ENCODE data around the gene ARMC12. TPM values are rescaled to one million over a fixed set of nuclear protein-coding genes. Genes with fewer than 3 reads are reported as not detected.

ARMC12 gene
- total RNA-seq, 2 donors from 2014 or later: 0.57 to 0.93 TPM

DNA sequence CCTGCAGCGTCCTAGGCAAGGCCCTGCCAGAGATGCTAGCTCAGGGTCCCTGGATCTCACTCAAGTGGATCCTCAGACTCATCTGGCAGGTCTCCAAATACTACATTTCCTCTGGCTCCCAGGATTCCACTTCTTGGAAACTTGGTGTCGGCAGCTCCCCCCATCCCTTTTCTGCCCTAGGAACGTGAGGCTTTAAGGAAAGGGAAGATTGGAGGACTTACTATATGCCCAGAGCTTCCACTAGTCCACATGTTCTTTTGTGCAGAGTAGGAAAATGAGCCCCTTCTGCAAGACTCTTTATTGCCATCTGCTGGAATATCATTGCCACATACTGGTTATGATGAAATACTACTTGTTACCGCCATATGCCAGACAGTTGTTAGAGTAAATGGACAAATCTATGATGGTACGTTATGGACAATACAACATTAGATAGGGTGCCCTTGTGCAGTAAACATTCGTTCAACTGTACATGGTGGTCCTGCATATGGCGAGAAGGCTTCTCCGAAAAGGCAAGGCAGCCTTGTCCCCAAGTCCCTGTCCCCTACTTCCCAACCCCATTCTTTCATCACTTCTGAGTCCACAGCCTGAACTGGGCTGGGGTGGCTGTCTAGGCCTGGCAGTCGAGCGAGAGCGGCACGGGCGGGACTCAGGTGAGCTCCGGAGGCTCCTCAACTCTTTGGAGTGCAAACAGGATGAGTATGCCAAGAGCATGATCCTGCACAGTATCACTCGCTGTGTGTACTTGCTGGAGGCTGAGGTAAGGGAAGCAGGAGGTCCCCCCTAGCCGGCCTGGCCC lies 780 bp downstream of the ARMC12 start:
- Mint-ChIP-seq H3K27ac (no peak overlapping the region), H3K9me3 (no peaks in the 10 kb centered on the region), H3K36me3 (ENCODE audit: low read depth) (no peaks in the 10 kb centered on the region), H3K4me1 (peaks cover 27% of the 10 kb centered on the region), H3K27me3 (ENCODE audit: insufficient read depth) (peaks cover 5% of the 10 kb centered on the region), H3K4me3 (no peak overlapping the region)
- Histone ChIP-seq H3K27ac (ENCODE audit: low read depth, low read length) (no peak overlapping the region), H3K27me3 (ENCODE audit: control insufficient read depth, insufficient read depth, low read length, poor library complexity, severe bottlenecking) (no peaks in the 10 kb centered on the region), H3K36me3 (ENCODE audit: control insufficient read depth, insufficient read depth, low read length) (no peaks in the 10 kb centered on the region), H3K4me3 (ENCODE audit: low read length) (no peak overlapping the region), H3K9ac (ENCODE audit: extremely low read depth, low read length, poor library complexity, severe bottlenecking) (no peak overlapping the region), H3K9me3 (ENCODE audit: control insufficient read depth, low read length) (no peaks in the 10 kb centered on the region), H3K4me1 (ENCODE audit: control insufficient read depth, insufficient read depth, low read length) (peaks cover 3% of the 10 kb centered on the region)
- peak; percentile 46 for DNase-seq
- TF ChIP-seq, protein P1, sequence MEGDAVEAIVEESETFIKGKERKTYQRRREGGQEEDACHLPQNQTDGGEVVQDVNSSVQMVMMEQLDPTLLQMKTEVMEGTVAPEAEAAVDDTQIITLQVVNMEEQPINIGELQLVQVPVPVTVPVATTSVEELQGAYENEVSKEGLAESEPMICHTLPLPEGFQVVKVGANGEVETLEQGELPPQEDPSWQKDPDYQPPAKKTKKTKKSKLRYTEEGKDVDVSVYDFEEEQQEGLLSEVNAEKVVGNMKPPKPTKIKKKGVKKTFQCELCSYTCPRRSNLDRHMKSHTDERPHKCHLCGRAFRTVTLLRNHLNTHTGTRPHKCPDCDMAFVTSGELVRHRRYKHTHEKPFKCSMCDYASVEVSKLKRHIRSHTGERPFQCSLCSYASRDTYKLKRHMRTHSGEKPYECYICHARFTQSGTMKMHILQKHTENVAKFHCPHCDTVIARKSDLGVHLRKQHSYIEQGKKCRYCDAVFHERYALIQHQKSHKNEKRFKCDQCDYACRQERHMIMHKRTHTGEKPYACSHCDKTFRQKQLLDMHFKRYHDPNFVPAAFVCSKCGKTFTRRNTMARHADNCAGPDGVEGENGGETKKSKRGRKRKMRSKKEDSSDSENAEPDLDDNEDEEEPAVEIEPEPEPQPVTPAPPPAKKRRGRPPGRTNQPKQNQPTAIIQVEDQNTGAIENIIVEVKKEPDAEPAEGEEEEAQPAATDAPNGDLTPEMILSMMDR (conservative IDR thresholded peaks at IDR 0.05): peak; percentile 63
- 91% methylated on average over 8 to 16 of the region's 16 CpGs for WGBS, 2 experiments (ENCODE audit: insufficient coverage in 1 of 2, insufficient read length in 1 of 2)

GRCh38 chr6:35739645-35740524 lies 3.1 kb downstream of the ARMC12 start:
- Mint-ChIP-seq H3K4me1 (peaks cover 24% of the 10 kb centered on the region), H3K27me3 (ENCODE audit: insufficient read depth) (peaks cover 2% of the 10 kb centered on the region), H3K27ac (peak overlapping the region; percentile 98), H3K36me3 (ENCODE audit: low read depth) (no peaks in the 10 kb centered on the region), H3K4me3 (peak overlapping the region; percentile 18), H3K9me3 (no peaks in the 10 kb centered on the region)
- peaks cover 3% of the 10 kb centered on the region for H3K4me1 ChIP-seq (ENCODE audit: control insufficient read depth, insufficient read depth, low read length)
- H3K9me3 ChIP-seq (ENCODE audit: control insufficient read depth, low read length): no peaks in the 10 kb centered on the region
- no peaks in the 10 kb centered on the region for H3K27me3 ChIP-seq (ENCODE audit: control insufficient read depth, insufficient read depth, low read length, poor library complexity, severe bottlenecking)
- peak overlapping the region; percentile 86 for H3K27ac ChIP-seq (ENCODE audit: low read depth, low read length)
- no peaks in the 10 kb centered on the region for H3K36me3 ChIP-seq (ENCODE audit: control insufficient read depth, insufficient read depth, low read length)
- no peak overlapping the region for H3K4me3 ChIP-seq (ENCODE audit: low read length)
- WGBS, 2 experiments (ENCODE audit: insufficient coverage in 1 of 2, insufficient read length in 1 of 2): 34 to 44% methylated on average over 2 to 5 of the region's 5 CpGs
- TF ChIP-seq, protein P1 (conservative IDR thresholded peaks at IDR 0.05): no peak
- no peak overlapping the region for H3K9ac ChIP-seq (ENCODE audit: extremely low read depth, low read length, poor library complexity, severe bottlenecking)
- peak; percentile 77 for DNase-seq

- Histone ChIP-seq H3K27ac (ENCODE audit: low read depth, low read length) (no peak overlapping the region), H3K9ac (ENCODE audit: extremely low read depth, low read length, poor library complexity, severe bottlenecking) (no peak overlapping the region), H3K9me3 (ENCODE audit: control insufficient read depth, low read length) (no peaks in the 10 kb centered on the region), H3K36me3 (ENCODE audit: control insufficient read depth, insufficient read depth, low read length) (no peaks in the 10 kb centered on the region), H3K4me3 (ENCODE audit: low read length) (no peak overlapping the region), H3K27me3 (ENCODE audit: control insufficient read depth, insufficient read depth, low read length, poor library complexity, severe bottlenecking) (no peaks in the 10 kb centered on the region), H3K4me1 (ENCODE audit: control insufficient read depth, insufficient read depth, low read length) (peaks cover 3% of the 10 kb centered on the region)
- Mint-ChIP-seq H3K36me3 (ENCODE audit: low read depth) (no peaks in the 10 kb centered on the region), H3K27me3 (ENCODE audit: insufficient read depth) (no peaks in the 10 kb centered on the region), H3K27ac (peak overlapping the region; percentile 83), H3K4me1 (peaks cover 24% of the 10 kb centered on the region), H3K9me3 (no peaks in the 10 kb centered on the region), H3K4me3 (no peak overlapping the region)
- 75 to 83% methylated on average over 5 to 8 of the region's 8 CpGs for WGBS, 2 experiments (ENCODE audit: insufficient coverage in 1 of 2, insufficient read length in 1 of 2)
- peak; percentile 84 for DNase-seq
- TF ChIP-seq, protein P1 (conservative IDR thresholded peaks at IDR 0.05): peak; percentile 54
These were observed 6.0 kb downstream of the ARMC12 start for GRCh38 chr6:35742842-35743241.

Measured in endodermal cell (in vitro differentiated cells).